PFSK-1 (cell line): ENCODE measurements around the gene SLC9A9.

Experiments used
- FOXP2 ChIP-seq: optimal IDR thresholded peaks from 2 replicates; pipeline ENCODE3; 2011; ENCODE audit warnings: borderline replicate concordance, control low read depth, inconsistent platforms; ENCODE audit not compliant: insufficient read depth; ENCODE audit errors: extremely low read length, extremely low read depth
- POLR2AphosphoS5 ChIP-seq: IDR thresholded peaks from 2 replicates; pipeline ENCODE4 v1.6.1; 2012; ENCODE audit warnings: low read depth, mild to moderate bottlenecking, control low read depth, low read length, moderate library complexity
- REST ChIP-seq, 2 experiments: IDR thresholded peaks; 2 replicates each; pipeline versions ENCODE4 v1.6.1 to v1.8.0; 2011 to 2012; ENCODE audit warnings: low read depth in 2 of 2, low read length in 2 of 2, control low read depth in 1 of 2, inconsistent platforms in 1 of 2, mild to moderate bottlenecking in 1 of 2, moderate library complexity in 1 of 2; ENCODE audit not compliant: insufficient read depth in 1 of 2
- SIN3A ChIP-seq: IDR thresholded peaks from 2 replicates; pipeline ENCODE4 v1.6.1; 2012; ENCODE audit warnings: mild to moderate bottlenecking, low read length, moderate library complexity, borderline replicate concordance; ENCODE audit not compliant: insufficient read depth
- TAF1 ChIP-seq: IDR thresholded peaks from 2 replicates; pipeline ENCODE4 v1.6.1; 2012; ENCODE audit warnings: low read length, control low read depth, borderline replicate concordance; ENCODE audit not compliant: insufficient read depth

Gene SLC9A9

DNA sequence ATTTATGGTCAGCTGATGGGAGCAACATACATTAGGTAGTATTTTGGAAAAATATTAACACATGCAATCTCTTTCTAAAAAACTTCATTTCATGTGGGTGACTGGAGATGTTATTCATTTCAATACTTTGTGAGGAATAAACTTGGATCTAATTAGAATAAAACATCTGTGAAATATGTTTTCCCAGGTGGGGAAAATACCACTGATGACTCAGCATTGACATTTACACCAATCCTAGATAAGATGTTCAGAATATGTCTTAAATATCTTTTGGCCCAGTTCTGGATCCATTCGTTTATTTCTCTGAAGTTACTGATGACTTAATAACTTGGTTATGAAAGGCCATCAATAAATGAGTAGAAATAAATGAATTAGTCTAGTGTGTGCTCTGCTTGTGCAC lies 481.1 kb downstream of the SLC9A9 start:
- no peak for TF ChIP-seq REST (IDR thresholded peaks at IDR 0.05; ENCODE audit: insufficient read depth in 1 of 2, low read depth in 2 of 2, low read length in 2 of 2)
- no peak for TF ChIP-seq POLR2AphosphoS5
- TF ChIP-seq TAF1: no peak
- TF ChIP-seq FOXP2: no peak
- no peak for TF ChIP-seq SIN3A

DNA sequence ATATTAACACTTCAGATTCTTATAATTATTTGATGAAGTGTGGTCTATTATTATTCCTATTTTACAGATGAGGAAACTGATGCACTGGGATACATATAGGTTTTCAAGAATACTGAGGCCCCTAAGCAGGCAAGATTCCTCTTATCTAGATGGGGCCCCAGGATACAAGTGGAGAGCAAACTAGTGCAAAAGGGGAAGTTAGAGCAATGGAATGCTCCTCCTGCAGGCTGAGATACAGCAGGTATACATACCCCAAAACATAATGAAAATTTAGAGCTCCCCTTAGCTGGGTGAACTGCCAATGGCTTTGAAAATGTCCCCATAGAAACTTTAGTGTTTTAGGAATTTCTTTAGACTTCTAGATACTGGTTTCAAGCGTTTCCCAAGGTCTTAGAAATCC lies 481.6 kb downstream of the SLC9A9 start:
- TF ChIP-seq SIN3A (no peak), FOXP2 (no peak), REST (IDR thresholded peaks at IDR 0.05; ENCODE audit: insufficient read depth in 1 of 2, low read depth in 2 of 2, low read length in 2 of 2) (no peak), POLR2AphosphoS5 (no peak), TAF1 (no peak)

DNA sequence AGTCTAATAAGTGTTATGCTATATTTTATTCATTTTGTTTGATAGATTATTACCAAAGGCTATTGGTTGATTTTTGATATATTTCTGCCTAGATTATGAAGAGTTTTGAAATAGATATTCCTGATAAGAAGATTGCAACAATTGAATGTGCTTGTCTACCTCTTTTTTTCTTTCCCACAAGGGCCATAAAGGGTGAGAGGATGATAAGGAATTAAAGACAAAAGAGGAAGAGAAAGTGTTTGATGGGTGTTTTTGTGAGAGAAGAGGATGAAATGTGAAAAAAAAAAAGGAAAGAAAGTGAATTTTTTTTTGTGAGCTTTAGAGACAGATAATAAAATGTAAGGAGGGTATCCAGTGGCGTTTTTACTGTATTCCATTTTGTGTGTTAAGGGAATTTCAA lies 484.3 kb downstream of the SLC9A9 start:
- TF ChIP-seq TAF1 (no peak), SIN3A (no peak), POLR2AphosphoS5 (no peak), FOXP2 (no peak), REST (IDR thresholded peaks at IDR 0.05; ENCODE audit: insufficient read depth in 1 of 2, low read depth in 2 of 2, low read length in 2 of 2) (no peak)

DNA sequence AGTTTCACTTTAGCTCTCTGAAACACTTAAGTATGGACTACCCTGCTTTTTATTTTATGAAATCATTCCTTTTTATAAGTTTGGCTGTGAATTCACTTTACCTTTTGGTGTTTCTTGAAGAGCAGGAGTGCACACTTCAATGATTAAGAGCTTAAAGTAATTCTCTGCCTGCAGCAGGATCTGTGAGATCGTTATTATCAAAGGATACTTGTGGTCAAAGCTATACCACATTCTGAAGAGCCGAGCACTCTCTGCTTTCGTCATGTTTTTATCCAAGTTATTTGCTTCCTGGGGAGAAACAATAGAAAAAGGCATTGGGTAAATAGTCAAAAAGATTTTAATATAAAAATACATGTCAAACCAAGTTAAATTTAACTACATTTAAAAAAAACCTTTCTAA lies 485.0 kb downstream of the SLC9A9 start:
- TF ChIP-seq SIN3A (no peak), FOXP2 (no peak), TAF1 (no peak), REST (IDR thresholded peaks at IDR 0.05; ENCODE audit: insufficient read depth in 1 of 2, low read depth in 2 of 2, low read length in 2 of 2) (no peak), POLR2AphosphoS5 (no peak)
